HCT116 (cell line): Measurements from ENCODE around the gene M1AP. TPM values are rescaled to one million over a fixed set of nuclear protein-coding genes. Genes with fewer than 3 reads are reported as not detected.
A peak's percentile ranks its signal among the peaks of the same experiment; 100 is the strongest.

Experiments
- ATAC-seq: fragments of 200-7000 bp; cut with Tn5 transposase; 2 replicates; pipeline ENCODE4 v1.9.1; 2020; ENCODE audit warnings: mild to moderate bottlenecking, moderate library complexity
- BruUV-seq: library from RNA; stranded (reverse); fragments of 400-500 nt; replicated peaks from 2 replicates; lab custom pipeline; 2021; lab: Mats Ljungman, UMichigan
- CTCF ChIA-PET: fragments of 300-600 bp; sonication (Branson Sonifier 250); formaldehyde crosslinking; loops from one replicate; lab custom pipeline; 2021; ENCODE audit warnings: antibody characterized with exemption; lab: Charles Lee
- POLR2A ChIA-PET: fragments of 300-600, 350-600 bp; sonication (Branson Sonifier 250); formaldehyde crosslinking; loops from one replicate; lab custom pipeline; 2021; ENCODE audit warnings: antibody characterized with exemption; lab: Charles Lee
- RAD21 ChIA-PET, 2 experiments: fragments of 300-600 bp; sonication (Branson Sonifier 250); formaldehyde crosslinking; loops; one replicate each; lab custom pipeline; 2023; ENCODE audit warnings: low total read pairs in 2 of 2; ENCODE audit not compliant: uncharacterized antibody in 2 of 2, unreplicated experiment in 2 of 2, low non-redundant PET in 1 of 2; lab: Charles Lee
- DNase-seq: peaks from one replicate; pipeline ENCODE4 v3.0.0-alpha.2; 2010; ENCODE audit warnings: low read depth, low spot score
- H2AFZ ChIP-seq: fragments of 200-600 bp; shearing (Covaris generic), sonication (generic); 2 replicates; pipeline ENCODE4 v1.6.1; 2017; ENCODE audit warnings: low read depth, mixed run types, mixed read lengths, antibody characterized with exemption, low read length; ENCODE audit not compliant: poor library complexity, severe bottlenecking
- H3K27ac ChIP-seq: 2 replicates; pipeline ENCODE4 v1.5.1; 2012; ENCODE audit warnings: low read depth, low read length
- H3K27me3 ChIP-seq: fragments of 200-600 bp; sonication (generic); 2 replicates; pipeline ENCODE4 v1.6.1; 2016; ENCODE audit warnings: mixed run types, low read length, mixed read lengths; ENCODE audit not compliant: insufficient read depth
- H3K36me3 ChIP-seq, 2 experiments: fragments of 200-500 bp in 1 of 2; fragments of 200-600 bp in 1 of 2; sonication (Bioruptor generic) in 1 of 2; sonication (generic) in 1 of 2; 2 replicates each; pipeline versions ENCODE4 v1.5.1 to v1.6.1; 2014 to 2016; ENCODE audit warnings: low read length in 2 of 2, inconsistent platforms in 1 of 2, mixed read lengths in 1 of 2, mixed run types in 1 of 2; ENCODE audit not compliant: insufficient read depth in 2 of 2, control insufficient read depth in 1 of 2
- H3K4me1 ChIP-seq, 2 experiments: fragments of 200-600 bp in 1 of 2; sonication (generic) in 1 of 2; 2 replicates each; pipeline versions ENCODE4 v1.5.1 to v1.6.1; 2012 to 2017; ENCODE audit warnings: low read length in 2 of 2, inconsistent platforms in 1 of 2, mild to moderate bottlenecking in 1 of 2, mixed read lengths in 1 of 2, mixed run types in 1 of 2, moderate library complexity in 1 of 2; ENCODE audit not compliant: insufficient read depth in 2 of 2, control insufficient read depth in 1 of 2
- H3K4me2 ChIP-seq: fragments of 200-600 bp; sonication (generic); 2 replicates; pipeline ENCODE4 v1.6.1; 2017; ENCODE audit warnings: mixed run types, low read length, mixed read lengths
- H3K4me3 ChIP-seq, 2 experiments: fragments of 200-600 bp in 1 of 2; sonication (generic) in 1 of 2; replicated peaks in 1 of 2; 2 replicates each; pipeline ENCODE4 v1.5.1; 2011 to 2016; ENCODE audit warnings: low read length in 2 of 2, control low read depth in 1 of 2, low read depth in 1 of 2, mild to moderate bottlenecking in 1 of 2, mixed read lengths in 1 of 2, mixed run types in 1 of 2
- H3K79me2 ChIP-seq: fragments of 200-600 bp; sonication (generic); 2 replicates; pipeline ENCODE4 v1.6.1; 2017; ENCODE audit warnings: mild to moderate bottlenecking, mixed run types, low read length, moderate library complexity, mixed read lengths; ENCODE audit not compliant: insufficient read depth
- H3K9ac ChIP-seq: fragments of 200-600 bp; sonication (generic); 2 replicates; pipeline ENCODE4 v1.6.1; 2016; ENCODE audit warnings: low read length, mixed read lengths
- H3K9me2 ChIP-seq: fragments of 200-600 bp; sonication (generic), shearing (Covaris generic); 2 replicates; pipeline ENCODE4 v1.6.1; 2017; ENCODE audit warnings: mixed run types, mild to moderate bottlenecking, moderate library complexity; ENCODE audit not compliant: insufficient read depth
- H3K9me3 ChIP-seq, 2 experiments: fragments of 200-500 bp in 1 of 2; fragments of 200-600 bp in 1 of 2; sonication (Bioruptor generic) in 1 of 2; sonication (generic) in 1 of 2; 2 replicates each; pipeline ENCODE4 v1.6.1; 2014 to 2017; ENCODE audit warnings: low read length in 2 of 2, mixed read lengths in 2 of 2, inconsistent platforms in 1 of 2, low read depth in 1 of 2, mild to moderate bottlenecking in 1 of 2, mixed run types in 1 of 2, moderate library complexity in 1 of 2; ENCODE audit not compliant: control insufficient read depth in 1 of 2, insufficient read depth in 1 of 2
- H4K20me1 ChIP-seq: fragments of 200-600 bp; sonication (generic), shearing (Covaris generic); 2 replicates; pipeline ENCODE4 v1.6.1; 2017; ENCODE audit warnings: mixed run types, mild to moderate bottlenecking, moderate library complexity; ENCODE audit not compliant: insufficient read depth
- CBX3 ChIP-seq: IDR thresholded peaks from 2 replicates; pipeline ENCODE4 v1.6.1; 2012; ENCODE audit warnings: low read depth
- CEBPB ChIP-seq: IDR thresholded peaks from 2 replicates; pipeline ENCODE4 v1.6.1; 2012; ENCODE audit warnings: low read depth
- EGR1 ChIP-seq: IDR thresholded peaks from 2 replicates; pipeline ENCODE4 v1.6.1; 2012; ENCODE audit warnings: low read depth
- ELF1 ChIP-seq: IDR thresholded peaks from 2 replicates; pipeline ENCODE4 v1.6.1; 2012; ENCODE audit warnings: low read depth, borderline replicate concordance
- RAD21 ChIP-seq: IDR thresholded peaks from 2 replicates; pipeline ENCODE4 v1.6.1; 2012; ENCODE audit warnings: low read depth, mild to moderate bottlenecking
- SRF ChIP-seq: IDR thresholded peaks from 2 replicates; pipeline ENCODE4 v1.6.1; 2012; ENCODE audit warnings: low read depth
- intact Hi-C: fragments of 100-400 bp; cut with micrococcal nuclease; formaldehyde crosslinking; loops from 2 replicates; pipeline ENCODE4 v1.10.0; 2022
- total RNA-seq: library from RNA; stranded (reverse); gene quantifications from one replicate; pipeline ENCODE4 v1.2.1, GENCODE V29; 2021; ENCODE audit not compliant: unreplicated experiment
- TF ChIP-seq, protein P1 (sequence below): IDR thresholded peaks from 2 replicates; pipeline ENCODE4 v1.6.1; 2011; ENCODE audit warnings: mild to moderate bottlenecking, low read length, moderate library complexity; ENCODE audit not compliant: insufficient replicate concordance; ENCODE audit errors: extremely low read depth
- TF ChIP-seq, protein P2 (sequence below), 3 experiments: fragments of 200-600 bp in 1 of 3; sonication (generic) in 1 of 3; IDR thresholded peaks in 2 of 3; conservative IDR thresholded peaks in 1 of 3; 2 replicates each; pipeline ENCODE4 v1.5.1; 2012 to 2017; ENCODE audit warnings: low read depth in 2 of 3, low read length in 2 of 3, antibody characterized with exemption in 1 of 3, borderline replicate concordance in 1 of 3, control low read depth in 1 of 3, mild to moderate bottlenecking in 1 of 3, mixed read lengths in 1 of 3, mixed run types in 1 of 3, moderate library complexity in 1 of 3; ENCODE audit not compliant: insufficient read depth in 1 of 3

Gene M1AP
- total RNA-seq, 1 experiment from 2014 or later, result 28.2 TPM

DNA sequence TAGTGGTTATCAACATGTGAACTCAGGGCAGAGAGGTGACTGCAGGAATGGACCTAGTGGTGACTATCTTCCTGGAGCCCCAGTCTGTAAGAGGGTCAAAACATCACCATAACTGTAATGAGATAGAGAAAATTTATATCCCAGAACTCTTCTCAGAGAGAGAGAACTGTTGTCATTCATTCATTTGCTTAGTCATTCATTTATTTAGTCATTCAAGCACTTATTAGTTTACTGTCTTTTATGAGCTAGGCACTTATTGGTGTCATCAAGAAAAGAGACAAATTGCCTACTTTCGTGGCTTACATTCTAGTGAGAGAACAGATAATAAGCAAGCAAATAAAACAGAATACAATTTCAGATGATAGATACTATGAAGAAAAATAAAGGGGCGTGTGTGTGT, 59.5 kb downstream of the M1AP start (continued):
- TF ChIP-seq, protein P1, sequence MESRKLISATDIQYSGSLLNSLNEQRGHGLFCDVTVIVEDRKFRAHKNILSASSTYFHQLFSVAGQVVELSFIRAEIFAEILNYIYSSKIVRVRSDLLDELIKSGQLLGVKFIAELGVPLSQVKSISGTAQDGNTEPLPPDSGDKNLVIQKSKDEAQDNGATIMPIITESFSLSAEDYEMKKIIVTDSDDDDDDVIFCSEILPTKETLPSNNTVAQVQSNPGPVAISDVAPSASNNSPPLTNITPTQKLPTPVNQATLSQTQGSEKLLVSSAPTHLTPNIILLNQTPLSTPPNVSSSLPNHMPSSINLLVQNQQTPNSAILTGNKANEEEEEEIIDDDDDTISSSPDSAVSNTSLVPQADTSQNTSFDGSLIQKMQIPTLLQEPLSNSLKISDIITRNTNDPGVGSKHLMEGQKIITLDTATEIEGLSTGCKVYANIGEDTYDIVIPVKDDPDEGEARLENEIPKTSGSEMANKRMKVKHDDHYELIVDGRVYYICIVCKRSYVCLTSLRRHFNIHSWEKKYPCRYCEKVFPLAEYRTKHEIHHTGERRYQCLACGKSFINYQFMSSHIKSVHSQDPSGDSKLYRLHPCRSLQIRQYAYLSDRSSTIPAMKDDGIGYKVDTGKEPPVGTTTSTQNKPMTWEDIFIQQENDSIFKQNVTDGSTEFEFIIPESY, result no peak
- TF ChIP-seq CEBPB (no peak), ELF1 (no peak), CBX3 (no peak), SRF (no peak)

DNA sequence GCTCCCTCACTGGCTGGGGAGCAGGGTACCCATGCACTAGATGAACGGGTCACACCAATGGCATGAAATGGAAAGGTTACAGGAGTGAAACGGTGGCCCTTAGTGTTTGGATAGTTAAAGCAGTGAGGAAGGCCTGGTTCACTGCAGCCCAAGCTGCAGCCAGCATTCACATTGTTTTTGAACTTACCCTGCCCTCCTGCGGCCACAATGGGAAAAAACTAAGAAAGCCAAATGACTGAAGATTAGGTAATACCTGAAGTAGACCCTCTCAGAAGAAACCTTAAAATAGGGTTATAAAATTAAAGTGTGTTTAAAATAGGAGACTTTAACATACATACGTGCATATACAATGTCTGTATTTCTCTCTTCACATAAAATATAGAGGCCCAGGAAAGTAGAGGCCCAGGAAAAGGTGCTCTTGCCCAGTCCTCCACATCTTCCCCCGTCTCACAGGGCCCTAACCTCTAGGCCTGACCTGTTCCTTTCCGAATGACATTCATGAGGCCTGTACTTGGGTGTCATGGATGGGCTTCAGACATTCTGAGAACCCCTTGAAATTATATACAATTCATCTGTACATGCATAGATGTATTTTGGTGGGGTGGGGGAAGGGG, 60.4 kb downstream of the M1AP start:
- H3K27me3 ChIP-seq, result no peaks in the 10 kb centered on the region
- no peak overlapping the region for H3K9ac ChIP-seq
- TF ChIP-seq, protein P2, sequence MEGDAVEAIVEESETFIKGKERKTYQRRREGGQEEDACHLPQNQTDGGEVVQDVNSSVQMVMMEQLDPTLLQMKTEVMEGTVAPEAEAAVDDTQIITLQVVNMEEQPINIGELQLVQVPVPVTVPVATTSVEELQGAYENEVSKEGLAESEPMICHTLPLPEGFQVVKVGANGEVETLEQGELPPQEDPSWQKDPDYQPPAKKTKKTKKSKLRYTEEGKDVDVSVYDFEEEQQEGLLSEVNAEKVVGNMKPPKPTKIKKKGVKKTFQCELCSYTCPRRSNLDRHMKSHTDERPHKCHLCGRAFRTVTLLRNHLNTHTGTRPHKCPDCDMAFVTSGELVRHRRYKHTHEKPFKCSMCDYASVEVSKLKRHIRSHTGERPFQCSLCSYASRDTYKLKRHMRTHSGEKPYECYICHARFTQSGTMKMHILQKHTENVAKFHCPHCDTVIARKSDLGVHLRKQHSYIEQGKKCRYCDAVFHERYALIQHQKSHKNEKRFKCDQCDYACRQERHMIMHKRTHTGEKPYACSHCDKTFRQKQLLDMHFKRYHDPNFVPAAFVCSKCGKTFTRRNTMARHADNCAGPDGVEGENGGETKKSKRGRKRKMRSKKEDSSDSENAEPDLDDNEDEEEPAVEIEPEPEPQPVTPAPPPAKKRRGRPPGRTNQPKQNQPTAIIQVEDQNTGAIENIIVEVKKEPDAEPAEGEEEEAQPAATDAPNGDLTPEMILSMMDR (IDR thresholded peaks at IDR 0.05 in 2 of 3, conservative IDR thresholded peaks at IDR 0.05 in 1 of 3; ENCODE audit: borderline replicate concordance in 1 of 3, insufficient read depth in 1 of 3, low read depth in 2 of 3, low read length in 2 of 3), result peak; percentile 32 to 52 (median 37); a peak in 3 of 6 replicates
- peak; percentile 65 for TF ChIP-seq RAD21
- TF ChIP-seq EGR1, result no peak
- DNase-seq, result peak; percentile 8
- H3K9me3 ChIP-seq, result no peaks in the 10 kb centered on the region
- ChIA-PET POLR2A (no interaction called here), RAD21 (interaction anchor here in 1 of 2 experiments (1.3 kb wide), 1 partner anchor 105 kb away, joined by 3 read pairs; the partner anchor contains the start of genes CCDC142 and TTC31), CTCF (interaction anchor here (0.8 to 1.8 kb wide), 3 partner anchors 44 to 196 kb away, joined by 3 to 4 read pairs (median 3); no protein-coding TSS in a partner anchor)
- H3K4me2 ChIP-seq, result no peak overlapping the region
- no TSS peak for BruUV-seq
- no peaks in the 10 kb centered on the region for H3K36me3 ChIP-seq
- H3K9me2 ChIP-seq, result no peaks in the 10 kb centered on the region
- no peak overlapping the region for H3K27ac ChIP-seq
- peak; percentile 72 for ATAC-seq
- no peaks in the 10 kb centered on the region for H3K79me2 ChIP-seq
- H2AFZ ChIP-seq, result no peak overlapping the region
- H3K4me3 ChIP-seq, result no peak overlapping the region
- H3K4me1 ChIP-seq, result peaks cover 12 to 15% of the 10 kb centered on the region in 2 experiments
- H4K20me1 ChIP-seq, result no peaks in the 10 kb centered on the region
- intact Hi-C loops, result loop anchor here (1.0 kb wide), 1 partner anchor 104 kb away; the partner anchor contains the start of gene TTC31
